HCT116 (cell line): ENCODE results near the gene KIRREL2. TPM values are rescaled to one million over a fixed set of nuclear protein-coding genes. Genes with fewer than 3 reads are reported as not detected.

Source experiments
- ATAC-seq: fragments of 200-7000 bp; cut with Tn5 transposase; 2 replicates; pipeline ENCODE4 v1.9.1; 2020; ENCODE audit warnings: mild to moderate bottlenecking, moderate library complexity
- BruUV-seq: library from RNA; stranded (reverse); fragments of 400-500 nt; replicated peaks from 2 replicates; lab custom pipeline; 2021; lab: Mats Ljungman, UMichigan
- CTCF ChIA-PET: fragments of 300-600 bp; sonication (Branson Sonifier 250); formaldehyde crosslinking; loops from one replicate; lab custom pipeline; 2021; ENCODE audit warnings: antibody characterized with exemption; lab: Charles Lee
- POLR2A ChIA-PET: fragments of 300-600, 350-600 bp; sonication (Branson Sonifier 250); formaldehyde crosslinking; loops from one replicate; lab custom pipeline; 2021; ENCODE audit warnings: antibody characterized with exemption; lab: Charles Lee
- RAD21 ChIA-PET, 2 experiments: fragments of 300-600 bp; sonication (Branson Sonifier 250); formaldehyde crosslinking; loops; one replicate each; lab custom pipeline; 2023; ENCODE audit warnings: low total read pairs in 2 of 2; ENCODE audit not compliant: uncharacterized antibody in 2 of 2, unreplicated experiment in 2 of 2, low non-redundant PET in 1 of 2; lab: Charles Lee
- DNase-seq: peaks from one replicate; pipeline ENCODE4 v3.0.0-alpha.2; 2010; ENCODE audit warnings: low read depth, low spot score
- H2AFZ ChIP-seq: fragments of 200-600 bp; shearing (Covaris generic), sonication (generic); 2 replicates; pipeline ENCODE4 v1.6.1; 2017; ENCODE audit warnings: low read depth, mixed run types, mixed read lengths, antibody characterized with exemption, low read length; ENCODE audit not compliant: poor library complexity, severe bottlenecking
- H3K27ac ChIP-seq: 2 replicates; pipeline ENCODE4 v1.5.1; 2012; ENCODE audit warnings: low read depth, low read length
- H3K27me3 ChIP-seq: fragments of 200-600 bp; sonication (generic); 2 replicates; pipeline ENCODE4 v1.6.1; 2016; ENCODE audit warnings: mixed run types, low read length, mixed read lengths; ENCODE audit not compliant: insufficient read depth
- H3K36me3 ChIP-seq, 2 experiments: fragments of 200-500 bp in 1 of 2; fragments of 200-600 bp in 1 of 2; sonication (Bioruptor generic) in 1 of 2; sonication (generic) in 1 of 2; 2 replicates each; pipeline versions ENCODE4 v1.5.1 to v1.6.1; 2014 to 2016; ENCODE audit warnings: low read length in 2 of 2, inconsistent platforms in 1 of 2, mixed read lengths in 1 of 2, mixed run types in 1 of 2; ENCODE audit not compliant: insufficient read depth in 2 of 2, control insufficient read depth in 1 of 2
- H3K4me1 ChIP-seq, 2 experiments: fragments of 200-600 bp in 1 of 2; sonication (generic) in 1 of 2; 2 replicates each; pipeline versions ENCODE4 v1.5.1 to v1.6.1; 2012 to 2017; ENCODE audit warnings: low read length in 2 of 2, inconsistent platforms in 1 of 2, mild to moderate bottlenecking in 1 of 2, mixed read lengths in 1 of 2, mixed run types in 1 of 2, moderate library complexity in 1 of 2; ENCODE audit not compliant: insufficient read depth in 2 of 2, control insufficient read depth in 1 of 2
- H3K4me2 ChIP-seq: fragments of 200-600 bp; sonication (generic); 2 replicates; pipeline ENCODE4 v1.6.1; 2017; ENCODE audit warnings: mixed run types, low read length, mixed read lengths
- H3K4me3 ChIP-seq, 2 experiments: fragments of 200-600 bp in 1 of 2; sonication (generic) in 1 of 2; replicated peaks in 1 of 2; 2 replicates each; pipeline ENCODE4 v1.5.1; 2011 to 2016; ENCODE audit warnings: low read length in 2 of 2, control low read depth in 1 of 2, low read depth in 1 of 2, mild to moderate bottlenecking in 1 of 2, mixed read lengths in 1 of 2, mixed run types in 1 of 2
- H3K79me2 ChIP-seq: fragments of 200-600 bp; sonication (generic); 2 replicates; pipeline ENCODE4 v1.6.1; 2017; ENCODE audit warnings: mild to moderate bottlenecking, mixed run types, low read length, moderate library complexity, mixed read lengths; ENCODE audit not compliant: insufficient read depth
- H3K9ac ChIP-seq: fragments of 200-600 bp; sonication (generic); 2 replicates; pipeline ENCODE4 v1.6.1; 2016; ENCODE audit warnings: low read length, mixed read lengths
- H3K9me2 ChIP-seq: fragments of 200-600 bp; sonication (generic), shearing (Covaris generic); 2 replicates; pipeline ENCODE4 v1.6.1; 2017; ENCODE audit warnings: mixed run types, mild to moderate bottlenecking, moderate library complexity; ENCODE audit not compliant: insufficient read depth
- H3K9me3 ChIP-seq, 2 experiments: fragments of 200-500 bp in 1 of 2; fragments of 200-600 bp in 1 of 2; sonication (Bioruptor generic) in 1 of 2; sonication (generic) in 1 of 2; 2 replicates each; pipeline ENCODE4 v1.6.1; 2014 to 2017; ENCODE audit warnings: low read length in 2 of 2, mixed read lengths in 2 of 2, inconsistent platforms in 1 of 2, low read depth in 1 of 2, mild to moderate bottlenecking in 1 of 2, mixed run types in 1 of 2, moderate library complexity in 1 of 2; ENCODE audit not compliant: control insufficient read depth in 1 of 2, insufficient read depth in 1 of 2
- H4K20me1 ChIP-seq: fragments of 200-600 bp; sonication (generic), shearing (Covaris generic); 2 replicates; pipeline ENCODE4 v1.6.1; 2017; ENCODE audit warnings: mixed run types, mild to moderate bottlenecking, moderate library complexity; ENCODE audit not compliant: insufficient read depth
- EZH2 ChIP-seq: fragments of 200-600 bp; sonication (generic); IDR thresholded peaks from 2 replicates; pipeline ENCODE4 v1.6.1; 2017; ENCODE audit warnings: antibody characterized with exemption, mixed run types
- RAD21 ChIP-seq: IDR thresholded peaks from 2 replicates; pipeline ENCODE4 v1.6.1; 2012; ENCODE audit warnings: low read depth, mild to moderate bottlenecking
- SIN3A ChIP-seq: IDR thresholded peaks from 2 replicates; pipeline ENCODE4 v1.6.1; 2012; ENCODE audit warnings: low read depth
- SP1 ChIP-seq: IDR thresholded peaks from 2 replicates; pipeline ENCODE4 v1.6.1; 2012; ENCODE audit warnings: low read depth
- SRF ChIP-seq: IDR thresholded peaks from 2 replicates; pipeline ENCODE4 v1.6.1; 2012; ENCODE audit warnings: low read depth
- intact Hi-C: fragments of 100-400 bp; cut with micrococcal nuclease; formaldehyde crosslinking; loops from 2 replicates; pipeline ENCODE4 v1.10.0; 2022
- total RNA-seq: library from RNA; stranded (reverse); gene quantifications from one replicate; pipeline ENCODE4 v1.2.1, GENCODE V29; 2021; ENCODE audit not compliant: unreplicated experiment

Gene KIRREL2
- total RNA-seq, 1 experiment from 2014 or later: 1.3 TPM

GRCh38 chr19:35848486-35848885, 8.2 kb upstream of the KIRREL2 start:
- ChIA-PET POLR2A (no interaction called here), CTCF (no interaction called here), RAD21 (no interaction called here)
- Histone ChIP-seq H3K4me2 (no peak overlapping the region), H3K4me1 (peaks cover 17 to 34% of the 10 kb centered on the region in 2 experiments; a peak in 3 of 4 replicates), H3K9ac (no peak overlapping the region), H4K20me1 (no peaks in the 10 kb centered on the region), H3K79me2 (no peaks in the 10 kb centered on the region), H3K27ac (no peak overlapping the region), H3K9me2 (no peaks in the 10 kb centered on the region), H3K27me3 (no peaks in the 10 kb centered on the region), H3K4me3 (no peak overlapping the region), H2AFZ (no peak overlapping the region), H3K36me3 (no peaks in the 10 kb centered on the region), H3K9me3 (no peaks in the 10 kb centered on the region)
- no TSS peak for BruUV-seq
- intact Hi-C loops: no loop called here
- DNase-seq (no peak), ATAC-seq (no peak)
- TF ChIP-seq SP1 (no peak), SIN3A (no peak), SRF (no peak)

DNA sequence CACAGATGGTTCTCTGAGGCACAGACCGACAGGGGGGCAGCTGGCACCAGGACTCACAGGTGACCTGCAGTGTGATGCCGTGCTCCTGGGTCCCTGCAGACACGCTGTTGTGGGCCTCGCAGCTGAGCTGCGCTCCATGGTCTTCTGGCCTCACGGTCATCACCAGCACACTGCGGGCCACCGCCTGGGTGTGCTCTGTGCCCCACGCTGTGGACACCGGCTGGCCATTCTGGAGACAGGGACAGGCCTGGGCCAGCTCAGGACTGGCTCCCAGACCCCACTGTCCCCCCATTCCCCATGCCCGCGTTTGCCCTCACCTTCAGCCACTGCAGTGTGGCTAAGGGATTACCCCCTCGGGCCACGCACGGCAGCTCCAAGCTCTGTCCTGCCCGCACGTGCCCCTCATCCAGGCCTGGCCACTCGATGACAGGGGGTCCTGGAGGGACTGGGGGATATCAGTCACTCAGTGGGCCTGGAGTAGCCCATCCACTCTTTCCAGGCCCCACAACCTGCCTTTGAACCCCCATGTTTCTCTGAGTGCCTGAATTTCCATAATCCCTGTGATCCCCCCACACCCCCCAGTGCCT, 7.7 kb upstream of the KIRREL2 start:
- DNase-seq (no peak), ATAC-seq (no peak)
- ChIA-PET CTCF (no interaction called here), RAD21 (no interaction called here), POLR2A (no interaction called here)
- Histone ChIP-seq H2AFZ (no peak overlapping the region), H3K4me3 (no peak overlapping the region), H3K27me3 (no peaks in the 10 kb centered on the region), H3K9ac (no peak overlapping the region), H3K9me2 (no peaks in the 10 kb centered on the region), H3K4me1 (peaks cover 17 to 28% of the 10 kb centered on the region in 2 experiments; a peak in 3 of 4 replicates), H3K9me3 (no peaks in the 10 kb centered on the region), H3K27ac (no peak overlapping the region), H3K79me2 (no peaks in the 10 kb centered on the region), H3K4me2 (no peak overlapping the region), H4K20me1 (no peaks in the 10 kb centered on the region), H3K36me3 (no peaks in the 10 kb centered on the region)
- intact Hi-C loops: no loop called here
- TF ChIP-seq EZH2: no peak
- TF ChIP-seq RAD21: no peak
- BruUV-seq: no TSS peak
